SU-DHL-6 (cell line): ENCODE results near the gene RAP1GAP.

Experiments
- EZH2phosphoT487 ChIP-seq: fragments of 200-600 bp; sonication (generic), shearing (Covaris generic); conservative IDR thresholded peaks from 2 replicates; pipeline ENCODE4 v1.6.1; 2018; ENCODE audit warnings: mild to moderate bottlenecking, antibody characterized with exemption, low read length, moderate library complexity, mixed read lengths
- TF ChIP-seq, protein P1 (sequence below): fragments of 200-600 bp; sonication (generic); IDR thresholded peaks from one replicate; pipeline ENCODE4 v1.5.1; 2017; ENCODE audit warnings: antibody characterized with exemption, mild to moderate bottlenecking, low read length, moderate library complexity; ENCODE audit not compliant: insufficient read depth, poor library complexity, severe bottlenecking

DNA sequence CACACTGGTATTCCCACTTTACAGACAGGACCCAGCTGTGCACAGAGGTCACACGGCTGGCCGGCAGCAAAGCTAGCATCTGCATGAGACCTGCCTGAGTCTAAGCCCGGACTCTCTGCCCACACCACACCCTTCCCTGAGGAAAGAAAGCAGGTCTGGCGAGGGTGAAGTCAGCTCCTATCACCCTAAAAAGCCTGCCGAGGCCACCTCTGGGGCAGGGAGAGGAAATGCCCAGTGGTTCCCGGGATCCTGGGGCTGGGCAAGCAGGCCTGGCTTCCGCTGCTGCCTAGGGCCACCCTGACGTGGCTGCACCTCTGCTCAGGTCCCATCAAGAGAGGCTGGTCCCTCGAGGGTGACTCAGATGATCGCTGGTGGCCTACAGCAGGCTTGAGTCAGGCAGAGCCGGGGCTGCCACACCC is 42.2 kb downstream of the RAP1GAP start:
- TF ChIP-seq, protein P1, sequence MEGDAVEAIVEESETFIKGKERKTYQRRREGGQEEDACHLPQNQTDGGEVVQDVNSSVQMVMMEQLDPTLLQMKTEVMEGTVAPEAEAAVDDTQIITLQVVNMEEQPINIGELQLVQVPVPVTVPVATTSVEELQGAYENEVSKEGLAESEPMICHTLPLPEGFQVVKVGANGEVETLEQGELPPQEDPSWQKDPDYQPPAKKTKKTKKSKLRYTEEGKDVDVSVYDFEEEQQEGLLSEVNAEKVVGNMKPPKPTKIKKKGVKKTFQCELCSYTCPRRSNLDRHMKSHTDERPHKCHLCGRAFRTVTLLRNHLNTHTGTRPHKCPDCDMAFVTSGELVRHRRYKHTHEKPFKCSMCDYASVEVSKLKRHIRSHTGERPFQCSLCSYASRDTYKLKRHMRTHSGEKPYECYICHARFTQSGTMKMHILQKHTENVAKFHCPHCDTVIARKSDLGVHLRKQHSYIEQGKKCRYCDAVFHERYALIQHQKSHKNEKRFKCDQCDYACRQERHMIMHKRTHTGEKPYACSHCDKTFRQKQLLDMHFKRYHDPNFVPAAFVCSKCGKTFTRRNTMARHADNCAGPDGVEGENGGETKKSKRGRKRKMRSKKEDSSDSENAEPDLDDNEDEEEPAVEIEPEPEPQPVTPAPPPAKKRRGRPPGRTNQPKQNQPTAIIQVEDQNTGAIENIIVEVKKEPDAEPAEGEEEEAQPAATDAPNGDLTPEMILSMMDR = no peak
- TF ChIP-seq EZH2phosphoT487 = no peak
